C4-2B (cell line): Measurements from ENCODE around the gene ATP2B2.

Experiments
- H3K27ac ChIP-seq: fragments of 450-650 bp; 2 replicates; pipeline ENCODE4 v1.5.1; 2017
- ZFX ChIP-seq: fragments of 450-650 bp; IDR thresholded peaks from 2 replicates; pipeline ENCODE4 v1.6.1; 2017
- TF ChIP-seq, protein P1 (sequence below): fragments of 450-650 bp; conservative IDR thresholded peaks from 2 replicates; pipeline ENCODE4 v1.5.1; 2017; ENCODE audit warnings: mild to moderate bottlenecking

Gene ATP2B2

DNA sequence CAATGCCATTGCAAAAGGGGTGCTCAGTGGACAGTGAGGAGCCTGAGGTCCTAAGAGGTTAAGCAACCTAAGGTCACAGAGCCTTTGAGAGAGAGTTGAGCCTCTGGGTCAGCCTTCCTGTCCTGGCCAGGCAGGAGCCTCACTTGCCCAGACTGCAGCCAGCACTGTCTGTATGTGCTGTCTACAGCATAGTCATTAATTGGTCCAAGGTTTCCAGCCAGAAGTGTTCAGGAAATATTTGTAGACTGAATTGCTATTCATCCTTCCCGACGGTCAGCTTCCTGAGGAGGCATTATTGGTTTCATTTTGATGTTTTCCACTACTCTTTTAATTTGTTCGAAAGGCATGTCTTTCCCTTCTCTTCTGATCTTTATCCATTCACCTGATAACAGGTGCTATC lies 192.5 kb downstream of the ATP2B2 start:
- H3K27ac ChIP-seq: no peak overlapping the region
- TF ChIP-seq, protein P1, sequence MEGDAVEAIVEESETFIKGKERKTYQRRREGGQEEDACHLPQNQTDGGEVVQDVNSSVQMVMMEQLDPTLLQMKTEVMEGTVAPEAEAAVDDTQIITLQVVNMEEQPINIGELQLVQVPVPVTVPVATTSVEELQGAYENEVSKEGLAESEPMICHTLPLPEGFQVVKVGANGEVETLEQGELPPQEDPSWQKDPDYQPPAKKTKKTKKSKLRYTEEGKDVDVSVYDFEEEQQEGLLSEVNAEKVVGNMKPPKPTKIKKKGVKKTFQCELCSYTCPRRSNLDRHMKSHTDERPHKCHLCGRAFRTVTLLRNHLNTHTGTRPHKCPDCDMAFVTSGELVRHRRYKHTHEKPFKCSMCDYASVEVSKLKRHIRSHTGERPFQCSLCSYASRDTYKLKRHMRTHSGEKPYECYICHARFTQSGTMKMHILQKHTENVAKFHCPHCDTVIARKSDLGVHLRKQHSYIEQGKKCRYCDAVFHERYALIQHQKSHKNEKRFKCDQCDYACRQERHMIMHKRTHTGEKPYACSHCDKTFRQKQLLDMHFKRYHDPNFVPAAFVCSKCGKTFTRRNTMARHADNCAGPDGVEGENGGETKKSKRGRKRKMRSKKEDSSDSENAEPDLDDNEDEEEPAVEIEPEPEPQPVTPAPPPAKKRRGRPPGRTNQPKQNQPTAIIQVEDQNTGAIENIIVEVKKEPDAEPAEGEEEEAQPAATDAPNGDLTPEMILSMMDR: no peak
- no peak for TF ChIP-seq ZFX

DNA sequence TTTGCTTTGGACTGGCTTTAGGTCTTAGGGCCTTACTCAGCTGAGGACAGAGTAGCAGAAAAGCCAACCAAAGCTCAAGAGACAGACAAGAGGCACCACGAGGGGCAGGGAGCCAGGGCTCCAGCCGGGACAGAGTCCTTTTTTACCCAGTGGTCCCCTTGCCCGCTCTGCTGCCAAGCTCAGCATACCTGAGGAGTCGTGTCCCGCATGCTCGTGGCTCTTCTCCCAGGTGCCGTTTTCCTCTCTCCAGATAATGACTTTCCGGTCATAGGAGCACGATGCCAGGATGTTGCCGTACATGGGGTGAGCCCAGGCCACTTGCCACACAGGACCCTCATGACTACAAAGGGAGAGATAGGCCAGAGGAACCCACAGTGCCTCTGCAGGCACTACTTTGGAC lies 193.0 kb downstream of the ATP2B2 start:
- TF ChIP-seq ZFX: no peak
- TF ChIP-seq, protein P1: no peak
- no peak overlapping the region for H3K27ac ChIP-seq

DNA sequence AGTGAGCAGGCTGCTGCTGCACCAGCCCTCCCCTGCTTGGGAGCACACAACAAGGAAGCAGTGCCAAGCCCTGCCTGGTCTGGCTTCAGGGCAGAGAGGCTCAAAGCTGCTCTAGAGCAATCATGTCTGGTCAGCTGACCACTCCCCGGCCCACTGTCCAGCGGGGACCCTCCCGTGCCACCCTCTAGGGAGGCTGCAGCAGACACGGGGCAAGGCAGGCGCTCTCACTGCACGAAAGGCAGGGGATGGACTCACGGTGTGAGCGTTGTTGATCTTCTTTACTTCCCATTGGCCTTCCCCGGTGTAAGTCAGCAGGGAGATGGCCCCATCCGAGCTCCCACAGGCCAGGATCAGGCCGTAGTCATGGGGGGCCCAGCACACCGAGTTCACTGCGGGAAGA lies 193.7 kb downstream of the ATP2B2 start:
- TF ChIP-seq, protein P1: no peak
- no peak for TF ChIP-seq ZFX
- H3K27ac ChIP-seq: no peak overlapping the region

DNA sequence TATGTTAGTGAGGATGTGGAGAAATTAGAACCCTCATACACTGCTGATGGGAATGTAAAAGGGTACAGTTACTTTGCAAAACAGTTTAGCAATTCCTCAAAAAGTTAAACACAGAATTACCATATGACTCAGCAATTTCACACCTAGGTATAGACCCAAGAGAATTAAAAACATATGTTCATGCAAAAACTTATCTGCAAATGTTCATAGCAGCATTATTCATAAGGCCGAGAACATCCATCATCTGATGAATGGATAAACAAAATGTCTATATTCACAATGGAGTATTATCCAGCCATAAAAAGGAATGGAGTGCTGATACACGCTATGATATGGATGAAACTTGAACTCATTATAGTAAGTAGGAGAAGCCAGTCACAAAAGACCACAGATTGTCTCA lies 194.8 kb downstream of the ATP2B2 start:
- TF ChIP-seq, protein P1: no peak
- TF ChIP-seq ZFX: no peak

DNA sequence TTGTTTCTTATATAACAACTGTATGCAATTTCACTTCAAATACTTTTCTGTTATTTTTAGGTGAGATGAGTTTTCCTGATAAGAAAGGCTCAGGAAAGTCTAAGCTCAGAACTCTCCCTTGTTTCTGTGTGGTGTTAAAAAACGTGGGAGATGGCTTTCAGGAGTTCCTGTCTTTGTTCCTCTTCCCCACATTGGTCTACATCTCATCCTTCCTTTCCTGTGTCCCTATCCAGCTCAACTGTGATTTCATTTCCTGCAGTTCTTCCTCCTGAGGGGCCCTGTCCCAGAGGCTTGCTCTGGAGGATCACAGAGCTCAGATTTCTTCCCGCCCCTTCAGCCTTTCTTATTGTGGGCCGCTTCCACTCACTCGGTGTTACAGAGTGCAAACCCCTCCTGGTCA lies 195.7 kb downstream of the ATP2B2 start:
- TF ChIP-seq, protein P1: no peak
- TF ChIP-seq ZFX: no peak
- H3K27ac ChIP-seq: no peak overlapping the region

More for the DNA sequence above, 194.8 kb downstream of the ATP2B2 start:
- H3K27ac ChIP-seq: no peak overlapping the region

DNA sequence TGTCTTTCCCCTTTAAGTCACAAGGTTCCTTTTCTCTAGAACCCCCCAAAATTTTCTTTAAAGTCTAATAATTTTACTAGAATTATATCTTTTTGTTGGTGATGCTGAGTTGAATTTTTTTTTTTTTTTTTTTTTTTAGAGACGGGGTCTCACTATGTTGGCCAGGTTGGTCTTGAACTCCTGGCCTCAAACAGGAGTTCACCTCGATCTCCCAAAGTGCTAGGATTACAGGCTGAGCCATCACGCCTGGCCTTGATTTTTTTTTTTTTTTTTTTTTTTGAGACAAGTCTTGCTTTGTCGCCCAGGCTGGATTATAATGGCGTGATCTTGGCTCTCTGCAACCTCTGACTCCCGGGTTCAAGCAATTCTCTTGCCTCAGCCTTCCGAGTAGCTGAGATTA lies 196.7 kb downstream of the ATP2B2 start:
- H3K27ac ChIP-seq: no peak overlapping the region
- TF ChIP-seq, protein P1: no peak
- TF ChIP-seq ZFX: no peak

DNA sequence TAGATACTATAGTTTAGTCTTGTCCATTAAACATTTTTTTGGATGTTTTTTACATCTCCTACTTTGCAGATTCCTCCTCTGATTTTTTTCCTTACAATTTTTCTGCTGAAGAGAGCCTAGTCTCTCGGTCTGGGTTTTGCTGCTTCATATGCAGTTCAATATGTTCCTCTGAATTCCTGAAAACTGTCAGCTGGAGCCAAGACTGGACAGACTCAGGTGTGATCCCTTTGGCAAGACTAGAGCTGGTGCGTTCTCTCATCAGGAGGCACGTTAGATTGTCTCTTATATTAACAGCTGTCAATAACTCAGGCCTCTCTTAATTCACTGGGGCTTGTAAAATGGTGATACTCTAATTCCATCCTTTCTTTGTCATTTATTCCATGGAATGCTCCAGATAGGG lies 199.2 kb downstream of the ATP2B2 start:
- TF ChIP-seq ZFX: no peak
- TF ChIP-seq, protein P1: no peak
- H3K27ac ChIP-seq: no peak overlapping the region
